Urinary bladder (tissue), 4 donors: ENCODE data around the gene RANBP9. TPM values are rescaled to one million over a fixed set of nuclear protein-coding genes. Genes with fewer than 3 reads are reported as not detected.

ENCODE experiments used
- DNase-seq: peaks from one replicate; pipeline ENCODE4 v3.0.0-alpha.2; 2015; ENCODE audit errors: extremely low spot score
- H3K27ac ChIP-seq: one replicate; pipeline ENCODE4 v1.5.1; 2013; ENCODE audit warnings: low read depth, mild to moderate bottlenecking, moderate library complexity
- H3K36me3 ChIP-seq: one replicate; pipeline ENCODE4 v1.6.1; 2013; ENCODE audit warnings: mild to moderate bottlenecking, moderate library complexity; ENCODE audit not compliant: insufficient read depth
- H3K4me1 ChIP-seq: one replicate; pipeline ENCODE4 v1.6.1; 2013; ENCODE audit warnings: mild to moderate bottlenecking, moderate library complexity; ENCODE audit not compliant: insufficient read depth
- H3K4me3 ChIP-seq: one replicate; pipeline ENCODE4 v1.5.1; 2013; ENCODE audit warnings: low read depth, low read length
- WGBS: extraction: QIAGEN DNeasy Blood & Tissue Kit; methylation state at CpG from one replicate; pipeline ENCODE4 v1.1.7; 2013; 5-methylcytosine and 5-hydroxymethylcytosine counted together
- polyA plus RNA-seq: library from polyadenylated mRNA; stranded (reverse); fragments of 200-250 nt; gene quantifications from one replicate; pipeline ENCODE4 v1.2.3, GENCODE V29; 2013
- total RNA-seq: library from RNA; depleted of rRNA; stranded (reverse); fragments of >200 nt; gene quantifications from one replicate; pipeline ENCODE4 v1.2.3, GENCODE V29; 2014
- donor health status: healthy with polysubstance abuse.
- donor health status: healthy.

RANBP9 gene
- total and polyA plus RNA-seq, 2 donors = 26.8 to 57.2 TPM

- Histone ChIP-seq H3K4me1 (no peaks in the 10 kb centered on the region), H3K27ac (no peak overlapping the region), H3K4me3 (no peak overlapping the region), H3K36me3 (no peaks in the 10 kb centered on the region)
- no peak for DNase-seq
- WGBS = 43% methylated on average over 4 of the region's 4 CpGs
These were observed 33.2 kb downstream of the RANBP9 start for GRCh38 chr6:13678255-13678983.

- Histone ChIP-seq H3K36me3 (no peaks in the 10 kb centered on the region), H3K4me3 (no peak overlapping the region), H3K4me1 (no peaks in the 10 kb centered on the region), H3K27ac (no peak overlapping the region)
- no peak for DNase-seq
- WGBS = 63% methylated on average over 3 of the region's 3 CpGs
These were observed 33.8 kb downstream of the RANBP9 start for GRCh38 chr6:13677878-13678254.

- WGBS = 97% methylated on average over 3 of the region's 3 CpGs
- no peaks in the 10 kb centered on the region for H3K36me3 ChIP-seq
- no peaks in the 10 kb centered on the region for H3K4me1 ChIP-seq
- no peak overlapping the region for H3K27ac ChIP-seq
- DNase-seq = no peak
- no peak overlapping the region for H3K4me3 ChIP-seq
These were observed 35.0 kb downstream of the RANBP9 start for GRCh38 chr6:13676551-13677156.

GRCh38 chr6:13674533-13675190 is 37.0 kb downstream of the RANBP9 start:
- no peak overlapping the region for H3K4me3 ChIP-seq
- no peaks in the 10 kb centered on the region for H3K4me1 ChIP-seq
- DNase-seq = no peak
- H3K36me3 ChIP-seq = no peaks in the 10 kb centered on the region
- 69% methylated on average over 2 of the region's 2 CpGs for WGBS
- H3K27ac ChIP-seq = no peak overlapping the region

GRCh38 chr6:13673825-13674444 is 37.7 kb downstream of the RANBP9 start:
- 97% methylated on average over 3 of the region's 3 CpGs for WGBS
- Histone ChIP-seq H3K4me1 (no peaks in the 10 kb centered on the region), H3K27ac (no peak overlapping the region), H3K4me3 (no peak overlapping the region), H3K36me3 (no peaks in the 10 kb centered on the region)
- DNase-seq = no peak

- H3K4me3 ChIP-seq = no peak overlapping the region
- 81% methylated on average over 1 of the region's 1 CpG for WGBS
- DNase-seq = no peak
- no peaks in the 10 kb centered on the region for H3K36me3 ChIP-seq
- H3K27ac ChIP-seq = no peak overlapping the region
- H3K4me1 ChIP-seq = no peaks in the 10 kb centered on the region
These were observed 38.3 kb downstream of the RANBP9 start for GRCh38 chr6:13673368-13673767.

GRCh38 chr6:13672904-13673303 is 38.7 kb downstream of the RANBP9 start:
- no peak for DNase-seq
- Histone ChIP-seq H3K4me1 (no peaks in the 10 kb centered on the region), H3K36me3 (no peaks in the 10 kb centered on the region), H3K4me3 (no peak overlapping the region), H3K27ac (no peak overlapping the region)

GRCh38 chr6:13671548-13672127 is 40.0 kb downstream of the RANBP9 start:
- 84% methylated on average over 1 of the region's 1 CpG for WGBS
- H3K4me3 ChIP-seq = no peak overlapping the region
- no peak for DNase-seq
- no peak overlapping the region for H3K27ac ChIP-seq
- H3K4me1 ChIP-seq = no peaks in the 10 kb centered on the region
- H3K36me3 ChIP-seq = no peaks in the 10 kb centered on the region

- Histone ChIP-seq H3K4me1 (no peaks in the 10 kb centered on the region), H3K36me3 (no peaks in the 10 kb centered on the region), H3K27ac (no peak overlapping the region), H3K4me3 (no peak overlapping the region)
- no peak for DNase-seq
- 96% methylated on average over 5 of the region's 5 CpGs for WGBS
These were observed 42.2 kb downstream of the RANBP9 start for GRCh38 chr6:13669476-13669875.

GRCh38 chr6:13668291-13668928 is 43.2 kb downstream of the RANBP9 start:
- whole genome bisulfite sequencing = 87% methylated on average over 2 of the region's 2 CpGs
- H3K36me3 ChIP-seq = no peaks in the 10 kb centered on the region
- H3K4me1 ChIP-seq = no peaks in the 10 kb centered on the region
- DNase-seq = no peak
- H3K4me3 ChIP-seq = no peak overlapping the region
- no peak overlapping the region for H3K27ac ChIP-seq

GRCh38 chr6:13667655-13668054 is 44.0 kb downstream of the RANBP9 start:
- H3K36me3 ChIP-seq = no peaks in the 10 kb centered on the region
- DNase-seq = no peak
- H3K27ac ChIP-seq = no peak overlapping the region
- WGBS = 92% methylated on average over 2 of the region's 2 CpGs
- no peak overlapping the region for H3K4me3 ChIP-seq
- H3K4me1 ChIP-seq = no peaks in the 10 kb centered on the region

- 83% methylated on average over 8 of the region's 8 CpGs for WGBS
- H3K4me1 ChIP-seq = no peaks in the 10 kb centered on the region
- H3K4me3 ChIP-seq = no peak overlapping the region
- H3K36me3 ChIP-seq = no peaks in the 10 kb centered on the region
- no peak overlapping the region for H3K27ac ChIP-seq
- no peak for DNase-seq
These were observed 45.2 kb downstream of the RANBP9 start for GRCh38 chr6:13666194-13667105.
